NCI-H2107 treated with DMSO at 0.1 percent for 48 hours (cell line): ENCODE measurements around the gene SMYD2.

Experiments
- DNase-seq: peaks from one replicate; lab custom pipeline; 2025; ENCODE audit not compliant: unreplicated experiment; lab: John Stamatoyannopoulos, UW

The SMYD2 gene

GRCh38 chr1:214281021-214281719 is at the start of gene SMYD2:
Gene SMYD2, plus strand, starts transcription at chr1:214281159. Its CDS starts 96 bp downstream, at chr1:214281255.
- DNase-seq = peak; percentile 24

GRCh38 chr1:214233856-214234634 is 46.9 kb upstream of the SMYD2 start:
- DNase-seq = peak; percentile 88

- DNase-seq = peak; percentile 88
These were observed 46.3 kb upstream of the SMYD2 start for GRCh38 chr1:214234635-214235025.

- no peak for DNase-seq
These were observed 44.5 kb upstream of the SMYD2 start for GRCh38 chr1:214236477-214236876.

GRCh38 chr1:214241060-214241459 is 39.9 kb upstream of the SMYD2 start:
- DNase-seq = no peak

GRCh38 chr1:214244252-214244651 is 36.7 kb upstream of the SMYD2 start:
- no peak for DNase-seq

- DNase-seq = no peak
These were observed 36.1 kb upstream of the SMYD2 start for GRCh38 chr1:214244841-214245240.

- DNase-seq = no peak
These were observed 33.4 kb upstream of the SMYD2 start for GRCh38 chr1:214247501-214248041.

GRCh38 chr1:214248311-214249085 is 32.5 kb upstream of the SMYD2 start:
- DNase-seq = no peak

GRCh38 chr1:214249651-214250050 is 31.3 kb upstream of the SMYD2 start:
- no peak for DNase-seq

- no peak for DNase-seq
These were observed 29.6 kb upstream of the SMYD2 start for GRCh38 chr1:214251354-214251753.

- DNase-seq = no peak
These were observed 25.4 kb upstream of the SMYD2 start for GRCh38 chr1:214255509-214255908.

- no peak for DNase-seq
These were observed 21.5 kb upstream of the SMYD2 start for GRCh38 chr1:214259353-214259977.

GRCh38 chr1:214260561-214261205 is 20.3 kb upstream of the SMYD2 start:
- no peak for DNase-seq

- peak; percentile 97 for DNase-seq
These were observed 19.5 kb upstream of the SMYD2 start for GRCh38 chr1:214261206-214262123.

GRCh38 chr1:214264196-214264595 is 16.8 kb upstream of the SMYD2 start:
- DNase-seq = peak; percentile 78

GRCh38 chr1:214264976-214265375 is 16.0 kb upstream of the SMYD2 start:
- DNase-seq = no peak

GRCh38 chr1:214270097-214270650 is 10.8 kb upstream of the SMYD2 start:
- no peak for DNase-seq
